NCI-H2196 treated with DMSO at 0.1 percent for 48 hours (cell line): Measurements from ENCODE around the gene RPE.
A peak's percentile ranks its signal among the peaks of the same experiment; 100 is the strongest.

Experiments
- DNase-seq: peaks from one replicate; lab custom pipeline; 2025; ENCODE audit not compliant: unreplicated experiment; lab: John Stamatoyannopoulos, UW

RPE gene

DNA sequence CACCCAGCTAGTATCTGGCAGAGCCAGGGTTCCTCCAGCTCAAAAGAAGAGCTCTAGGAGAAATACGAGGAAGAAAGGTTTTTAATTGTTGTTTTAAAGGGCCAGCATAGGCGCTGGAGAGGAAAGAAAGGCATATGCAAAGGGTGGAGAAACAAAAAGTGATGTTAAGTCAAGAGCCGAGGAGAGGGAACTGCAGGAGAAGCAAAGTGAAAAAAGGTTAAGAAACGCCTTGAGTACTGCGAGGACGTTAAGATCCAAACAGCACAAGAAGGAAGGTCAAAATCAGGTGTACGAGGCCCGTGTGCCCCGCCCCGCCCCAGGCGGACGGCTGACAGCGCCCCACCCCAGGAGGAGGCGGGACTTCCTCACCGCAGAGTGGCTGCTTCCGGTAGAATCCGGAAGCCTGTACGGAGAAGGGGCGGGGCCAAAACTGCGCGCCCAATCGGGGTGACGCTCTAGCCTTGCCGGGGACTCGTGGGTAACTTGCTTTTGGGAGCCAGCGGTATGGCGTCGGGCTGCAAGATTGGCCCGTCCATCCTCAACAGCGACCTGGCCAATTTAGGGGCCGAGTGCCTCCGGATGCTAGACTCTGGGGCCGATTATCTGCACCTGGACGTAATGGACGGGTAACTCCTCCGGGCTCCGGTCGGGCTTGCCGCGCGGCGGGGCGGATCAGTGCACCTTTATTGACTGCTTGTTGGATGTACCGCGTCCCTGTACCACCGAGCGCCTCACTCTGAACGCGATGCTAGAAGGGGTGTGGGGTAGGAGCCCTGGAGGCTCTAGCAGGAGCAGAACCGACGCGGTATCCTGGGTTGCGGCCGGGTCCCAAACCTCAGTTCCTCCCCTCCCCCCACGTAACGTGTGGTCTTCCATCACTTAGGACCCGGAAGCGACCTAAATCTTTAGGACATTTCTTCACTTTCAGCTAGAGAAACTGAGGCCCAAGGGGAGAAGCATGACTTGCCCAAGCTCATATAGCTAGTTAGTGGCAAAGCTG, at the start of gene RPE:
RPE (plus strand) TSS at position 481 of the 1,000 bp plus-strand sequence; CDS start at position 505, 24 bp downstream.
- peak; percentile 89 for DNase-seq

DNA sequence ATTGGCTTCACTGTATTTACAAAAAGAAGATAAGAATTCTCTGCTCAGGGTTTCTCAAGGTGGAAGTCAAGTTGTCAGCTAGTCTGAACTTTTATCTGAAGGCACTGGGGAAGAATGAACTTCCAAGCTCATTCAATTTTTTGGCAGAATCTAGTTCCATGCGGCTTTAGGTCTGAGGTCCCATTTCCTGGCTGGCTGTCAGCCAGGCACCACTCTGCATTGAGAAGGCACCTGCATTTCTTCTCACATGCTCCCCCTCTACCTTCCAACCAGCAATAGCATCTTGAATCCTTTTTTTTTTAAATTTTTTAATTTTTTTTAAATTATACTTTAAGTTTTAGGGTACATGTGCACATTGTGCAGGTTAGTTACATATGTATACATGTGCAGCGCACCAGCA, 46.2 kb upstream of the RPE start:
- no peak for DNase-seq

DNA sequence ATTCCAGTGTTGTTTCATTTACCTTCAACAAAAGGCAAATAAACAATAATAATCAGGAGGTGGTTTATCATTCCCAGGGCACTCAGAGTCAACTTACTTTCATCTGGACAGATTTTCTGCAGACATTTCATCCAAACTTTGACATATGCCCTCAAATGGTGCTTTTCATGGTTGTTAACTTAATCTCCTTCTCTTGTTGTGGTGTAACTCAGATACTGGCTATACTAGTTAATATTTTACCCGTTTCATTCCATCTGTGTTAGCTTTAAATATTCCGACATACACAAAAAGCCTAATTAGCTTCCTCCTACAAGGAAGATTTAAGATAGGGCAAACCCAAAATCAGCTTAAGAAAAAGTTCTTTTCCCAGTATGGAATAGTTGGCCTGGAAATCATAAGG, 44.4 kb upstream of the RPE start:
- no peak for DNase-seq

DNA sequence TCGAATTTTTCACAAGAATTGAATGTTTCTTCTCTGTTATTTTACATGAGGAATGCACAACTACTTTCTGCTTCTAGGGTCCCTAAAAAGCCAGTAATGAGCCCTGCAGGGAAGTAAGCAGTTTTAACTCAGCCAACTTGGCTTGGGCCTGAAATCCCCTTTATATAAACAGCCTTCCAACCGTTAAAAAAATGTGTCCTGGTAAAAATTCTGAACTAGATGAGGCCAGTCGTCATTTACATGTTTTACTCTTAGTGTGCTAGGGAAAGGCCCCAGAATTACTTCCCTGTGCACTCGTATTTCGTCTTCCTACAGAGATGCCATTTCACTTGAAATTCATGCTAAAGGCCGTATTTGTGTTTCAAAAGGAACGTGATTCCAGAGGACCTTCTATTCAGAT, 42.4 kb upstream of the RPE start:
- no peak for DNase-seq

DNA sequence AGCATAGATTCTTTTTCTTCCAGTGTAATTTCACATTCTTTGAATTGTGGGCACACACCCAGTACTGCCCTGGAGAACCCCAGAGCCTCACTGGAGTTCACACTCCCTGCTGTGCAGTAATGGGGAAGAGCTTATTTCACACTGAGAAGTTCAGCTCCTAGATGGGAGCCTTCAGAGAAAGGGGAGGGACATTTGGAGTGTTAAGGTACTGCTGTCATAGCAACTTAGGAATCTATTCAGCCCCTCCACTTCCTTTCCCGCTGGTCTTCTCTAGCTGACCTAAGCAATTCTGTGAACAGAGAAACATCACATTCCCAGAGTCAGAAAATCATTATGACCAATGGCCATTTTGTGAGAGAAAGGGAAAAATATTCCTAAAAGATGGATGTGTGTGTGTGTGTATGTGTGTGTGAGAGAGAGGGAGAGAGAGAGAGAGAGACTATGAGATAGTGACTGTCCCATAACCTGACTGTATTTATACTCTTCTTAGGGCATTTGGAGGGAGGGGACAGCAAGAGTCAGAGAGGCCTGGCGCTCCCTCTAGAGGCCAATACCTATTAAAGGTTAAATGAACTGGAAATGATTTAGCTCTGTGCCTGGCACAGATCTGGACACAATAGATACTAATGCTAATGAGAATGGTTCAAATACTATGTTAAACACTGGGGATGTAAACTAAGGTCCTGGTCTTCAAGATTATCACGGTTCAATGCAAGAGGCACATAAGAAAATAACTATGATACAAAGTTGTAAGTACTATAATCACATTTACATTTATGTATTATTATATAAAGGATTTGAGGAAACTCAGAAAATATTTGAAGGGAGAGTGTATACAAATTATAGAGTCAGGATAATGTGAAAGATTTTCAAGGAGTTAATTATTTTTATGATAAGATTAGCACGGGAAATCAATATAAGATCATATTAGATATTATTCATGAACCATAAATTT, 41.5 kb upstream of the RPE start:
- no peak for DNase-seq

DNA sequence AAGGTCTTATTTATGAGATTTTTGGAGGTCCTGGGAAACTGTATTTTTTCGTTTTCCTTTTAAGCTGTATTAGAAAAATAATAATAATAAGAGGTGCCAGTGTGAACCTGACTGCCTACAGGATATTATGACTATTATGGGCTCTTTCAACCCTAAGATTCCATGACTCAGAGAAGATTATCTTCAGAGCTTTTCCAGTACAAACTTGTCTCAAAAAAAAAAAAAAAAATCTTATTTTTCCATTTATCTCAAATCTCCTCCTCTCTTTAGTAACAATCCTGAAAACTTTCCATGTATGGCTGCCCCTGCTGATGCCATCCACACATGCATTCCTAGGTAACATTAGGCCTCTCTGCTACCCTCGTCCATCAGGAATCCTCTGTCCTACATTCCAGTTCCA, 36.7 kb upstream of the RPE start:
- DNase-seq, result no peak

DNA sequence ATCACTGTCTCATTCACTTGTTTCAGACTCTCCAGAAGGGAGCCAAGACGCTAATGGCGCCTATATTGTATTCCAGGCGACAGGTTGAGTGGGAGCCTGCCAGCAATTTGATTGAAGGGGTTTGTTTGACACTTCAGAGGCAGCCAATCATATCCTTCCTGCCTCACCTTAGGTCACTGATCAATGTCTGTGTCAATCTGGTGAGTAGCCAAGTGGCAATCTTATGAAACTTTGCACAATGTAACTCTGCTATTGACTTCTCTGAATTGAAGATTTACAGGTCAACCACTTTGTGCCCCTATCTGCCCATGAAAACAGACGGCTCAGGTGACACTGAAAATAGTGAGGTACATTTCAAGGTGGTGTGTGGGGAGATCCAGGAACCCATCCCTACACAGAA, 32.7 kb upstream of the RPE start:
- no peak for DNase-seq

DNA sequence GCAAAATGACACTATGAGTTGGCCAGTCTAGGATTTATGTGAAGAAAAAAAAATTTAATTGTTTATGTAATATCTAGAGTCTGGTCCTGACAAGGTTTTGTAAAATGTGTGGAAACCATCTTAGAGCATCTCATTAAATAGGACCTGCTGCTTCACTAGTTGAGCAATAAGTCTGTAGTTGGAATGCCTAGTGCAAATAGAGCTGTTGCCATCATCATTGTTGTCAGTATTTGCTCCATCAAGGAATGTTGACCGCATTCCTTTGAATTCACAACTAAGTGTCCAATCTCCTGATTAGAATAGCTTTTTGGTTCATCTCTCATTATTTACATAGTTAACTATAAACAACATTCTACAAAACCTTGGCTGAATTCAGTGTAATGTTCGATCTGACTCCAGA, 32.2 kb upstream of the RPE start:
- DNase-seq, result no peak

DNA sequence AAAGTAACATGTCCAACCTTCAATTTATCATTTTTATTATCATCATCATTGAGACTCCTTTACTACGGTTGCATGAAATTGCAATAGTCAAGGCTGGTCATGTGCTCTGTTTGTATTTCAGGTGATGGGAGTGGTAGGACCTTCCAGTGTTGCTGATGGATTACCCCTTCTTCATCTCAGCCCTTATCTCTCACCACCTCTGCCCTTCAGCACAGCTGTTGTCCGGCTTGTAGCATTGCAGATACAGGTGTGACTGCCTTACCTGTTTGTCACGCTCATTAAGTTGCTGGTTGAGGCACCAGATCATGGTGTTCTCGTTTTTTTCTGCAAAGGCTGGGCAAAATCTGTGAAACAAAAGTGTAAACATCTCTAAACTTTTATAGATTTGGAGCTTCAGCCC, 31.7 kb upstream of the RPE start:
- DNase-seq, result no peak

DNA sequence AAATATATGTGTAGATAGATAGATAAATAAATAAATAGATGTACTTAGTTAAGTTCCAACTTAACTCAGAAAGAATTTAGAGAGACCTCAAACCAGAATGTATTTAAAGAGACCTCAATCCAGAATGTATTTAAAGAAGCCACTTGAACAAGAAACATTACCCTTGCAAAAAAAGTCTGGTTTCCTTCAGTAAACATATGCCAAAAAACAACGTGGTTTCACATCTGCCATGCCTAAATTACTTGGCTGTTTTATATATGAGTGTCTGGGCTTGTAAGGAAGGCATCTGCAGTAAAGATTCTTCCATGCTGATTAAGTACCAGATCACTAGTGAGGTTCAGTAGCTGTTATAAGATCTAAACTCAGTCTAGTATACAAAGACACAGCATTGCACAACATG, 29.1 kb upstream of the RPE start:
- DNase-seq, result no peak

DNA sequence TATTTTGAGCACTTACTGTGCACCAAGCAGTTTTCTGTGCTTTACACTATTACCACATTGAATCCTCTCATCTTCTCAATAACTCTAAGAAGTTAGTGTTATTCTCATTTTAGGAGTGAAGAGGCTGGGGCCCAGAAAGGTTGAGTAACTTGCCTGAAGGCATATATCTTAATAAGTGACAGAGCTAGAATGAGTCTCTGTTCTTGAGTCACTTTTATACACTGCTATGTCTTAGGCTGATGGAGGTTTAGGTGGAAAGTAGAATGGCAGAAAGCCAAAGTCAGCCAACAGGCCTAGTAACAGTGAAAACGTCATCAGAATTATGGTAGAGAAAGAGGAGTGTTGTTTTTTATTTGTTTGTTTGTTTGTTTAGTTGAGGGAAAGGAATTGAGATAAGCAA, 27.9 kb upstream of the RPE start:
- DNase-seq, result no peak

DNA sequence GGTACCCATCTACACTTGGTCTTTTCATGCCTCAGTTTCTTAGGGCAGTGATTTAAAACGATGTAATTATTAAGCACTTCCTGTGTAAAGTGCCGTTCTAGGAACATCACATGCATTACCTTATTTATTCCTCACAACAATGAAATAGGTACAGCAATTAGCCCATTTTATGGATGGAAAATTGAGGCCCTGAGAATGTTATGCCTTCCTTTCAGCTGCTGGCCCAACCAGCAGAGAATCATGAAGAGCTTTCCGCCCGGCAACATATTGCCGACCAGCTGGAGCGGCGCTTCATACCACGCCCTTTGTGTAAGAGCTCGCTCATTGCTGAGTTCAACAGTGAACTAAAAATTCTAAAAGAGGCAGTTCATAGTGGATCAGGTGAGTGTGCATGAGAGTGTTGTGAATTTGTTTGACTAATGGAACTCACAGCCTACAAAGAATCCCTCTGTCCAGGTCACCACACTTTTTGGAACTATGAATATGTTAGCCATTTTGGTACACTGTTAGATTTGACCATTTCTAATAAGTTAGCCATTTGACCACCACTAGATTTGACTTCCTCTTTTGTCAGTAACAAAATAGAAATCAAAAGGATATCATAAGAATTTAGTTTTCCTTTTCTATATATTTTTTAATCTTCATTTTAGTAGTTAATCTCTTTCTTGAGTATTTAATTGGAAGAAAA, 25.6 kb upstream of the RPE start:
- no peak for DNase-seq

DNA sequence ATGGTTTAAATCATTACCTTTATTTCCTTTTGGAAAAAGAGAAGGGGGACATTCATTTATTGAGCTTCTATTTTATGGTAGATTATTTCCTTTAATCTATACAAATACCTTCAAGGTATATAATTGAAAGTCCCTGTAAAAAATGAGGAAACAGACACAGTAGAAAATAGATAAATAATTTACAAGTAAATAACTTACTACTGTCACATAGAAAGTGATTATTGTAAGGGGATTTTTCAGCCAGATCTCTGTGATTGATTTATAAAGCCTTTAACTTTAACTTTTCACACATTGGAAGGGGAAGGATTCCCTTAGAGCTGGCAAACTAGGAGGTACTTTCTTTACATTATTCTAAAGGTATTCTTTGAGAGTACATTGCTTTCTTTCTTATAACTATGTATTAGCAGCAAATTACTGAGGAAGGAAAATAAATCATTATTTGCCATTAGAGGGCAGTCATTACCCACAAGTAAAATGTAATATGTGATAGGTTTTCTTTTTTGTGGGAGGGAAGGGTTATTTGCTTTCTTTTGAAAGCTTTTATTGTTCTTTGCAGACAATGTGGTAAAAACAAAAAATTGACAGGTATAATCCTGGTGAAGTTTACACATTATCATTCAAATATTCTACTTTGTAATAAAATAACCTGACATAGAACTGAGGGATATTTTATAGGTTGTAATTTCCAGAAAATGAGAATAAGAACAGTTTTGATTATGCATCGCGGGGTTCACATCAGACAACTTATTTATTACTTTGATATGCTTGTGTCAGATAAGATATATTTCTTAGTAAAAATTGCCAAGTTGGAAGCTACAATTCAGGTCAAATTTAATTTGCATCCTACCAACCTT, 24.8 kb upstream of the RPE start:
- no peak for DNase-seq

DNA sequence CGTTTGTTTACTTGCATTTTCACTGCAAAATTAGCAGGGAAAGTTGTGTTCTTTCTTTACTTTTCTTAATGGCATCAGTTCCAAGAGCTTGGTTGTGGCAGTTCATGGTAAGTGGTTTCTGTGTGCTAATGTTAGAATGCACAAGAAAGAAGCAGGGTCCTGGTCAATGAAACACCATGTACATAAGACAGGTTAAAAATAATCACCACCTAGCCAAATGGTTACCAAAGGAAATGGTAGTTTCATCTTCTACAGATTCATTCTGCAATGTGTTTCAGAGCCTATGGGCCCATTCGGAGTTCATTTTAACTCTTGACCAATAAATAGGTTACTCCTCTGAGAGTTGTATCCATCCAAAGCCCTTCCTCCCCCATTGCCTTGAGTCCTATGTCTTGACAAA, 18.1 kb upstream of the RPE start:
- no peak for DNase-seq

DNA sequence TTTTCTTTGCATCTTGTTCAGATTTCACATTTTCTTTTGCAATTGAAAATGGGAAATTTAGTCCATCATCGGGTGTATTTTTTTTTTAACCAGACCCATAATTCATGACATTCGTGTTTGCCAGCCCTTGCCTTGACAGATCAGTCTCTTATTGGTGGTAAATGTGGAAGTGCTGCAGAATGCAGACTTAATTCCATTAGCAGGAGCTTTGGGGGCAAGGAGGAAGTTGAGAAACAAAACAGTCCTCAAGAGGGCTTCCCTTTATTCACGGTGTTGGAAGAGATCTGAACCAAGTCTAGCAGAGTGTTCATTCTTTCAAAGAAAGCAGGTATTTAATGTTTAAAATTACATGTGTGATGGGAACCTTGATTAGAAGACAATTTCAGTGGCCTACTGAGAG, 16.6 kb upstream of the RPE start:
- no peak for DNase-seq

DNA sequence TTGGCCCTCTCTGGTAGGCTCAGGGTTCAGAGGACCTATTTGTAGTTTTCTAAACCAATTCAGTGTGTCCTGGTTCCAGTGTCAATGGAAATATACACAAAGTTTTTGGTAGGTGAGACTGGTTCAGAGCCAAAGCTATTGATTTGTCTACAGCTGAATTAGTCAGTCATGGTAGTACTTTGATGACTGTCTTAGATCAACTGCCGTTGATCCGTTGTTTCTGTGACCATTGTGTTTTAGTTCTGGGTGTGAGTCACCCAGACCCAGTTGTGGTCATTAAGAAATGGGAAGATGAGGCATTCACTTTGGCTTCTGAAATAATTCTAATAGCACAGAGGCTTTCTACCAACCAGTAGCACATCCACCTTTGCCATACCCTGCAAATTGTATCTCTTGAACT, 16.0 kb upstream of the RPE start:
- DNase-seq, result no peak

DNA sequence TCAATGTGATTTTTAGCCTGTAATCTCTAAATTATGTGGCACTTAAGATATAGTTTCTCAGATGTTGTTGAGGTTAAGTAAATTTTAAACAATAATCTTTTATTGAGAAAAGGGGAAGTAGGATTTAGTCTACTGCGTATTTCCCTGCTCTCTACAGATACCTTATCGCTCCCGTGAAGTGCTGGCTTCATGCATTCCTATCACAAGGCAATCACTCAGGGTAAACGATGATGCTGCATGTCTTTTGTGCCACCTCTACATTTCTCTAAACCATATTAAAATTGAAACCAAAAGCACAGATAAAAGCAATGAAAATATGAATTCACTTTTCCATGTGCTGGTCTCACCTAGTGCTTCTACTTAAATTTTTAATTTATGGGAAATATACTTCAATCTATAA, 14.4 kb upstream of the RPE start:
- DNase-seq, result no peak

DNA sequence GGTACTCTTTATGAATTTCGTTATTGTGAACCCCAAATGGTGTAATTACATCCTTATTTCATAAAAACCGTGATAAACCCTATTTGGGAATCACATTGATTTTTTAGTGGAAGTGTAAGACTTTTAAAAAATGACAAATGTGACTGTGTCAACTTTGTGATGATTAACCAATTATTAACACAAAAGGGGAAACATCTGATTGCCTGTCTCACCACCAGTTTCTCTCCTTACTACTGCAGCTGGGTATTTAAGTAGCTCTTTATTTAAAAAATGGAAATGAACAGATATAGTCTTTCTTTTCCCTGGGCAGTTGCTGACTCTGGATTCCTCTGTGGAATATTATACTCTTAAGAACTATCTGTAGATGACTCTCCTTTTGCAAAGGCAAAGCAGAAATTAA, 11.6 kb upstream of the RPE start:
- no peak for DNase-seq

DNA sequence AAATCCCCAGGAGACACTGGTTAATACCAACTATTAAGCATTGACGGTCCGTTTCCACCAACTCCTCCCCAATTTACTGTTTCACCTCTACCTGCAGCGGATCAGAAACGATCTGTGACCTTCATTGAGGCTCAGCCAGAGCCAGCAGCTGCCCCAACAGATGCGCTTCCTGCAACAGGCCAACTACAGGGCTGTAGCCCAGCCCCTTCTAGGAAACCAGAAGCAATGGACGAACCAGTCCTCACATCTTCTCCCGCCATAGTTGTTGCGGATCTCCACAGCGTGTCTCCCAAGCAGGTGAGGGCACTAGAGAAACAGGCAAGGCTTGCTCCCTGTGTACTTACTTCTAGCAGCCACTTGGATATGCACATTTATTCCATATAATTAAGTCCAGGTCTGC, 8.5 kb upstream of the RPE start:
- no peak for DNase-seq

DNA sequence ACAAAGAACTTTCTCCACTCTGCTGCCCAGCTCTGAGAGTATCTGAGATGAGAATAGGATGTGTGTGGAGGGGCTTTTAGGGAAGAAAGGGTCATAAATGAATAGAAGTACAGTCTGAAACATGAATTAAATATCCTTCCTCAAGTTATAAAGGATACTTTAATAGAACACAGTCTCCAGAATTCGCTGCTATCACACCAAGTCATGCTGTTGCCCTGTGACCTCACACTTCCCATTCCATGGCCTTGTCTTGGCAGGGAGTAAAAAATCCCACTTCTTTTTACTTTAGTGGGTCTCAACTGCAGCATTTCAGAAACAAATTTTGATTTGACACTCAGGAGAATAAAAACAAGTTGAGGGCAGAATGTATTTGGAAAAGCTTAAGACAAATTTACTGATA, 3.8 kb upstream of the RPE start:
- no peak for DNase-seq
